GM10248 (cell line): ENCODE measurements around the gene CXCL8.

Source experiments
- CTCF ChIA-PET: fragments of 300-600 bp; sonication (Branson Sonifier 250); formaldehyde crosslinking; extraction: SDS; loops from one replicate; lab custom pipeline; 2021; ENCODE audit warnings: antibody characterized with exemption; lab: Yijun Ruan, JAX
- POLR2A ChIA-PET: fragments of 350-650 bp; sonication (Branson Sonifier 250); formaldehyde crosslinking; extraction: SDS; loops from one replicate; lab custom pipeline; 2020; ENCODE audit warnings: antibody characterized with exemption; lab: Yijun Ruan, JAX
- DNase-seq: peaks from one replicate; pipeline ENCODE4 v3.0.0; 2012; ENCODE audit errors: extremely low spot score
- CTCF ChIP-seq: IDR thresholded peaks from 2 replicates; pipeline ENCODE4 v1.5.1; 2012; ENCODE audit warnings: mild to moderate bottlenecking, low read depth; ENCODE audit errors: extremely low read depth, missing control alignments, control extremely low read depth

The CXCL8 gene

DNA sequence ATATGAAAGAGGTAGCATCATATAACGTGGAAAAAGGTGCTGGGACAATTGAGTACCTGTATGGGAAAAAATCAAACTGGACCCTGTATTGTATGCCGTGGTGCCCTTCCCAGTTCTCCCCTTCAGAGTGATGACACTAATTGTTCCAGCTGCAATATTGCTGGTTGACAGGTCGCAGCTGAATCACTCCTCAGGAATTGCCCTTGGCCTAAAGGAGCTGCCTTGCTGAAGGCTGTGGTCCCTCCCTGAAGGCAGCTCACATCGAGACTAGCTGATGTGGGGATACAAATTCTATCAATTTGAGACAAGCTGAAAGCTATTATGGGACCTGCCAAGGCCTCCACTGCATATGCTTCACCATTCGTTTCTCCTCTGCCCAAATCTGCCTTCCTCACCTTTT, 39.3 kb upstream of the CXCL8 start:
- no peak for DNase-seq
- no peak for TF ChIP-seq CTCF
- CTCF ChIA-PET: interaction anchor here (1.2 to 3.7 kb wide), 2 partner anchors 10 to 443 kb away, joined by 3 to 15 read pairs; no protein-coding TSS in a partner anchor
- POLR2A ChIA-PET: no interaction called here

DNA sequence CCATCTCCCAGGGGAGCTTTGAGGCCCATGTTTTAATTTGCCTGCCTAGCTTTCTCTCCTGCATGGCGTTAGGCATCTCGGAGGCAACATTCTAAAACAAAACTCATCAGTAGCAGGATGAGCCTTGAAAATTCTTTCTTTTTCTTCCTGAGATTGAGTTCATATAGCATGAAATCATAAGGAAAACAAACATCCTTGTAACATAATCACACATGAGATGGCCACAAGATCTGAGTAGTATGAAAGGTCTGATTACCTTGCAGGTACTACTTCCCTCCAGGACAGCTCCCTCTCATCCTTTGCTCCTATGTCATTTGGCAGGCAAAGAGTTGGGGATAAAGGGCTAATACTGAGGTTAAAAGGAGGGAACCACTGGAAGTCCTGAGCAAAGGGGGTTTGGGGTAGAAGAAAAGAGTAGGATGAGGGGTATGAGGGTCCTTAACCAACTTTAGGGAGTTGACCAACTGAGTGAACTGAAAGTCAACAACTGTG, 37.5 kb upstream of the CXCL8 start:
- POLR2A ChIA-PET: no interaction called here
- no peak for TF ChIP-seq CTCF
- CTCF ChIA-PET: no interaction called here
- DNase-seq: no peak

- DNase-seq: no peak
- CTCF ChIA-PET: no interaction called here
- no peak for TF ChIP-seq CTCF
- POLR2A ChIA-PET: no interaction called here
Measured at GRCh38 chr4:73703320-73703719, 37.0 kb upstream of the CXCL8 start.

GRCh38 chr4:73704314-73705055, 35.9 kb upstream of the CXCL8 start:
- no peak for DNase-seq
- TF ChIP-seq CTCF: no peak
- ChIA-PET POLR2A (no interaction called here), CTCF (interaction anchor here (1.0 kb wide), 1 partner anchor 16 kb away, joined by 3 read pairs; no protein-coding TSS in a partner anchor)

DNA sequence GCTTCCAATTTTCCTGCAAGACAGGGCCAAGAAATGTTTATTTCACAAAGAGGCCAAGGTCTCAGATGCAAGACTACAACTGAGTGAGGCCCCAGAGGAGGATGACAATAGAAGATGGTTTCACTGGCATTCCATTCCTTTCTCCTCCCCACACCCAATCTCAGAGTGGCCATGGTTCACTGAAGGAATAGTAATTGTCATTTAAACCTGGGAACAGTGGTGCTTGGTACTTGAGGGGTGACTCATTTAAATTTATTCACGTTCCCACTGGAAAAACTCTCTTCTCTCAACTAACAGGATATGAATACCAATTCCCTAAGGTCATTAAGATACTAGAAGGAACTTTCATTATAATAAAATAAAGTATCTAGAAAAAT, 35.3 kb upstream of the CXCL8 start:
- TF ChIP-seq CTCF: no peak
- POLR2A ChIA-PET: no interaction called here
- CTCF ChIA-PET: interaction anchor here (1.0 to 1.1 kb wide), 2 partner anchors 10 to 17 kb away, joined by 3 read pairs; no protein-coding TSS in a partner anchor
- no peak for DNase-seq

DNA sequence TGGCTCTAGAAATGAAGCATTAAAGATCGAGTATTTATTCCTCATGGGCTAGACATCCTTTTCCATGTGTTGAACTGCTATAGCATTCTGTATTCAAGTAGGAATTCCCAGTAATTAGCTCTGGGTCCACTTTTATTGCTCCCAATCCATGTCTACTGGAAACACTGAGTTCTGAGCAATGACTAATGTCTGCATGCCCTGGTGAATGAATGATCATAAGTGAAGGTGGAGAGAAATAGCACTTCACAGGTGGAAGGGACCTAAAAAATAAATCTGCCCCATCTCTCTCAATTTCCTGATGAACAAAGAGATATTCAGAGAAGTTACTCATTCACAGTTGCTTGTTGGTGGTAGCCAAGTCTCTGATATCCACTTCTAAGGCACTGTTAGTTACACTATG, 34.6 kb upstream of the CXCL8 start:
- ChIA-PET CTCF (interaction anchor here (1.1 kb wide), 1 partner anchor 9 kb away, joined by 3 read pairs; no protein-coding TSS in a partner anchor), POLR2A (no interaction called here)
- no peak for DNase-seq
- no peak for TF ChIP-seq CTCF
